HG02610 (cell line): Measurements from ENCODE around the gene ZNF579.
A peak's percentile ranks its signal among the peaks of the same experiment; 100 is the strongest.
"Not testable (repeated sequence)": the region's sequence is repeated elsewhere in the genome, so short reads cannot be mapped to it uniquely, and the experiment has no call there.

ENCODE experiments used
- ATAC-seq: cut with Tn5 transposase; IDR thresholded peaks from one replicate; pipeline ENCODE4 v1.9.1; 2021; ENCODE audit warnings: mild to moderate bottlenecking, moderate library complexity; ENCODE audit not compliant: unreplicated experiment

ZNF579 gene

GRCh38 chr19:55594996-55595545 lies 14.4 kb upstream of the ZNF579 start:
- no peak for ATAC-seq

GRCh38 chr19:55593096-55593772 lies 12.6 kb upstream of the ZNF579 start:
- no peak for ATAC-seq

GRCh38 chr19:55592391-55593090 lies 11.9 kb upstream of the ZNF579 start:
- ATAC-seq = no peak

DNA sequence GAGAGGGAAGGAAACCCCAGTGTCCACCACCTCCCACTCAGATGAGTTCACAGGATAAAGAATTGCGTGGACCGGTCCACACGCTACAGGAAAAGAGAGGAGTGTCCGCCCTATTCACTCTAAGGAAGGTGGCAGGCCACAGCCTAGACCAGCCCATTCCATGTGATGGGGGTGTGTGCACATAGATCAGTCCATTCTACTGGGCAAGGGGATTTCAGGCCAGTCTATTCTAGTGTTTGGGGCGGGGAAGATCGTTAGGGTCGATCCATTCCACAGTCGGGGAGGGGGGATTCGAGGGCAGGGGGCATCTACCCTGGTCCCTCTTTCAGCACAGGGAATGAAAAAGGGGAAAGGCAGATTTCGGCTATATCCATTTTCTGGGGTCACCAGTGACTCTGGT lies 10.9 kb upstream of the ZNF579 start:
- no peak for ATAC-seq

- no peak for ATAC-seq
These were observed 10.0 kb upstream of the ZNF579 start for GRCh38 chr19:55590617-55591016.

DNA sequence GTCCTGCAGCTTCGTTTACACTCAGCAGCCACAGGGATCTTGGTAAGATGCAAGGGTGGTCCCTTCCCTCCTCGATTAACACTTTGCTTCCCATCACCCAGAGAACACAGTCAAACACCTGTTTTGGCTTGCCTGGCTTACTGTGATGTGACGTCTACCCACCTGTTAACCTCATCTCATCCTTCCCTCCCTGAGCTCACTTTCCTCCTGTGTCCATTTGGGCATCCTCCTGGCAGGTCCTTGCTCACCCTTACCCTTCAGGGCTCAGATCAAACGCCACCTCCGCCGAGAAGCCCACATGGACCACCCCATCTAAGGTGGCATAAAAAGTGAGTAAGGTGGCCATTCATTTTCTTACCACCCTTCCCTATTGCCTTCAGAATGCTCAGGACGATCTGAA lies 9.5 kb upstream of the ZNF579 start:
- no peak for ATAC-seq

DNA sequence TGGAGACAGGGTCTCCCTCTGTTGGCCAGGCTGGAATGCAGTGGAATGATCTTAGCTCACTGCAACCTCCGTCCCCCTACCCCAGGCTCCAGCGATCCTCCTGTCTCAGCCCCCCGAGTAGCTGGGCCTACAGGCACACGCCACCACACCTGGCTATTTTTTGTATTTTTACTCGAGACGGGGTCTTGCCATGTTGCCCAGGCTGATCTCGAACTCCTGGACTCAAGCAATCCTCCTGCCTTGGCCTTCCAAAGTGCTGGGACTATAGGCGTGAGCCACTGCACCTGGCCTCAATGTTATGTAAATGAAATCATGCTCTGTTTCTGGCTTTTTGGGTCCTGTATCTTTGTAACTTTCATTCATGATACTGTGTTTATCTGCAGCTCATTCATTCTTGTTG lies 8.1 kb upstream of the ZNF579 start:
- no peak for ATAC-seq

DNA sequence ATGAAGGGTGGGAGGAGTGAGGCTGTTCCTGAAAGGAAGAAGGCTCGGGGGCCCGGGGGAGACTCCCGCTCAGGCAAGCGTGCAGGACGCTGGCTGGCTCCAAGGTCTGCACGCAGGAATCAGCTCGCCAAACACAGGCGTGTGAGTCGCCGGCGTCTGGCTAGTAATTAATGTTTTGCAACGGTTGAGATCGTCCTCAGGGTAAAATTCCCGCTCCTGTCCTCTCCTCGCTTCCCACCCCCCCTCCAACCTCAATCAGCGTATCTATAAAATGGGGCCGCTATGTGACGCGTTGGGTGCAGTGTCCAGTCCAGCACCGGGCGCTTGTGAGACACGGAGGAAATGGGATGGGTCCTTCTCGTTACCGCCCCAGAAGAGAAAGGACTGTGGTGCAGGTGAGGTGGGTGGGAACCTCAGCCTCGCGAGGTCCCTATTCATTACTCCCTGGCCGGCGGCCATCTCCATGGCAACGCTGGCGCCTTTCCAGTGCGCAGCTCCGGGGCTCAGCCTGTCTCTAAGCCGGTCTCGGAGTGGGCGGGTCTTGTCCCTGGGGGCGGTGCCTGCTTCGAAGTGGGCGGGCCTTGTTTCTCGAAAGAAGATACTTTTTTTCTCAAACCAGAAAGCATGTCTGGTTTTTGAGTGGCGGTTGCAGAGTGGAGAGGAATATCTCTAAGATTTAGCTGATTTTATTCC lies 6.5 kb upstream of the ZNF579 start:
- peak; percentile 81 for ATAC-seq

DNA sequence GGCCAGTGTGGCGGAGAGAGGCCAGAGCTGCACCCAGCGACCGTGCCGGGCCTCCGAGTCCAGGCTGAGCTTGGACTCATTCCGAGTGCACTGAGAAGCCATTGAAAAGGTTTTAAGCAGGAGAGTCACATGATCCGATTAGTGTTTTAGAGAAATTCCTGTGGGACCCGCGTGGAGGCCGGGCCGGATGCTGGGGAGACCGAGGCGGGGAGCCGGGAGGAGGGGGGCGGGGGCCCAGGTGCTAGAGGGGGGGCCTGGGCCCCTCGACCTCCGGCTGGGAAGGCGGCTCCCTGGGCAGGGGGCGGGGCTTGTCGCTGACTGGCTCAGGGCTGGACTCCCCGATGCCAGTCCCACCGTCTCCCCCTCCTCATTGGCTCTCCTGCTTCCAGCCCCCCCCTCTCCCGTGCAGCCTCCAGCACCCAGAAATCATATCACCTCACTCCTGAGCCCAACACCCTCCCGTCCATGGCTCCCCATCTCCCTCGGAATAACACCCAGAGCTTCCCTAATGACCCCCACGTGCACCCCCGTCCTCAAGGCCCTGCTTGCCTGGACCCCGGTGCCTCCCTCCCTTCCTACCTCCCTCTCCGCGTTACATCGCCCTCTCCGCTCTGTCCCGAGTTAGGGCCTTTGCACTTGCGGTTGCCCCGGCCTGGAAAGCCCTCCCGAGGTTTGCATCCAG lies 5.2 kb upstream of the ZNF579 start:
- no peak for ATAC-seq

DNA sequence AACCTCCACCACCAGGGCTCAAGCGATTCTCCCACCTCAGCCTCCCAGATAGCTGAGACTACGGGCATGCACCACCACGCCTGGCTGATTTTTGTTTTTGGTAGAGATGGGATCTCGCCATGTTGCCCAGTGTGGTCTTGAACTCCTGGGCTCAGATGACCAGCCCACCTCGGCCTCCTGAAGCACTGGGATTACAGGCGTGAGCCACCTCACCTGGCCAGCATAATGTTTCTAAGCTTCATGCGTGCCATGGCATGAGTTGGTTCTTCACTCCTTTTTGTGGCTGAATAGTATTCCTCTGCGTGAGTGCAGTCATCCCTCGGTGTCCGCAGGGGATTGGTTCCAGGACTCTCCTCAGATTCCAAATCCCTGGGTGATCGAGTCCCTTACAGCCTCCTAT lies 4.2 kb upstream of the ZNF579 start:
- no peak for ATAC-seq

DNA sequence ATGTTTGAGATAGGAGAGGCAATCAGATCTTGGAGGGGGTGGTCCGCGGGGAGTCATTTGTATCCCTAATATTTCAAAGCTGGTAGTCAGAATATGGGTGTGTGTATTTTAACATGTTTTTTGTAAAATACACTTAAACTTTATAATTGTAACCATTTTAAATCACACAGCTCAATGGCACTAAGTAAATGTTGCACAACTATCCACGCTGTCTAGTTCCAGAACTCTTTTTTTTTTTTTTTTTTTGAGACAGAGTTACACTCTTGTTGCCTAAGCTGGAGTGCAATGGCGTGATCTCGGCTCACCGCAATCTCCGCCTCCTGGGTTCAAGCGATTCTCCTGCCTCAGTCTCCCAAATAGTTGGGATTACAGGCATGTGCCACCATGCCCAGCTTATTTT lies 3.2 kb upstream of the ZNF579 start:
- not testable (repeated sequence) for ATAC-seq

DNA sequence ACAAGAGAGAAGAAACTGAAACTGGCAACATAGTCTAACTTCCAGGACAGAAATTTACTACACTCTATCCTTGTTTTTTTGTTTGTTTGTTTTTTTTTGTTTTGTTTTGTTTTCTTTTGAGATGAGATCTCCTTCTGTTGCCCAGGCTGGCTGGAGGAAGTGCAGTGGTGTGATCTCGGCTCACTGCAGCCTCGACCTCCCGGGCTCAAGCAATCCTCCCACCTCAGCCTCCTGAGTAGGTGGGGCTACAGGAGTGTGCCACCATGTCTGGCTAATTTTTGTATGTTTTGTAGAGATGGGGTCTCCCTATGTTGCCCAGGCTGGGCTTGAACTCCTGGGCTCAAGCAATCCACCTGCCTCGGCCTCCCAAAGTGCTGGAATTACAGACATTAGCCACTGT lies 1.6 kb upstream of the ZNF579 start:
- not testable (repeated sequence) for ATAC-seq

DNA sequence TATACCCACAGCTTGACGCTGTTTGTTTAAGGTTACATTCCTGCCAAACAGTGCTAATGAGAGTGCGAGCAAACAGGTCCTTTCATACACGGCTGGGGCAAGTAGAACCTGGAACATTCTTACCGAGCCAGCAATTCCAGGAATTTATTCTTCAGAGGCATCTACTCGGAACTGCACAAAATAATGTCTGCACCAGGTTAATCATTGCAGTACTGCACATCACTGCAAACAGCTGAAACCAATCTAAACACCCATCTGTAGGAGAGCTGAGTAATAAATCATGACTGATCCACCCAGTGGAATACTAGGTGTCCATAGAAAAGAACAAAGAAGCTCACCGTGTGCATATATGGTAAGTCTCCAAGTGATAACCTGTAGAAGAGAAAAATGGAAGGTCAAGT lies 1.2 kb upstream of the ZNF579 start:
- no peak for ATAC-seq

DNA sequence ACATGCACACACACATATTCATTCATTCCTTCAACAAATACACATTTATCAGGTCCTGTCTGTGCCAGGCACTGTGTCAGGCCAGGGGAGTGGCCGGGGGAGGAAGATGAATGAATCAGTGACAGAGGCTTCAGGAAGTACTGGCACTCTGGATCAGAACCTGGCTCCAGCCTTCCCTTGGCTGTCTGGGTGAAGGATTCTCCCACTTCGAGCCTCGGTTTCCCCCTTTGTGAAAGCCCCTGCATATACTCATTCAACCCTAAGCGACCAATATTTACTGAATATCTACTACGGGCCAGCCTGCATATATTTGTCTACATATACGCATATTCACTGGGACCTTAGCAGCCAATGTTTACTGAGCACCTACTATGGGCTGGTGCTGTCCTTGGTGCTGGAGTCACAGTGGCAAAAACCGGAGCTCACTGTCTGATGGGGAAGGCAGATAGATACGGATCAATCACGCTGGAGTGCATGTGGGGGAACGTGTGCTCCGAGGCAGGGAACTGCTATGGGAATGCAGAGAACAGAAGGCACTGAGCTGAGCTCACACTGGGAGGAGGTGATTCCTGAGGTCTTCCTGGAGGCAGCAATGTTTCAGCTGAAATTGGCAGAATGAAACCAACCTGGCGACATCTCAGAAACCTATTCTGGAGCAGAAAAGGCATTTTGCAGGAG lies 636 bp upstream of the ZNF579 start:
- ATAC-seq = no peak

DNA sequence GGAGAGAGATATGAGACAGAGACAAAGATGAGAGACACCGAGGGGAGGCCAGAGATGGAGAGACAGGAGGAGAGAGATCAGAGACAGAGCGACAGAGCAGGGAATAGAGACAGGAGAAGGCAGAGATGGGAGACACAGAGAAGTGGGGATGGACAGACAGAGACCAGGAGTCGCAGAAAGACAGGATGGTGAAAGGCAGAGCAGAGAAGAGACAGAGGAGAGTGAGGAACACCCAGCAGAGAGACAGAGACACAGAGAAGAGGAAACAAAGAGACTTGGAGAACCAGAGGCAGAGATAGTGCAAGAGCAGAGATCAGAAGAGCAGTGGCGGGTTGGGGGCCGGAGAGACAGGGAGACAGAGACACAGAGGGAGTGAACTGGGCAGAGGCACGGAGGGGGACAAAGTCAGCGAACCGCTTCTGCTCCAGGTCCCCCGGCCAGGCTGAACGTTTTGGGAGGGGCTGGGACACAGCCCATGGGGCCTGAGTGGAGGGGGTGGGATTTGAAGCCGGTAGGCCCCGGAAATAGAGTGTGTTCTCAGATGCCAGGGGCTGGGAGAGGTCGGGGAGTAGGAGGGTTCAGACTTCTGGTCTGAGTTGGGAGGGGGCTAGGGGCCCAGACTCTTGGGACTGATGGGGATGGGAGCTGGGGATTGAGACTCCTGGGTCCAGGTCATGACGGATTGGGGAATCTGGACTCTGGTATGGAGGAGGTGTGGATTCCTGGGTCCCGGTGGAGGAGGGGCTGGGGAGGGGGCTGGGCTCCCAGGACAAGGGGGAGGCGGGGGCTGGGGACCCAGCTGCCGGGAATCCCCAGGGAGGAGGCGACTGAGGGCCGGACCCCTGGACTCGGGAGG lies 654 bp downstream of the ZNF579 start:
- ATAC-seq = peak; percentile 23

DNA sequence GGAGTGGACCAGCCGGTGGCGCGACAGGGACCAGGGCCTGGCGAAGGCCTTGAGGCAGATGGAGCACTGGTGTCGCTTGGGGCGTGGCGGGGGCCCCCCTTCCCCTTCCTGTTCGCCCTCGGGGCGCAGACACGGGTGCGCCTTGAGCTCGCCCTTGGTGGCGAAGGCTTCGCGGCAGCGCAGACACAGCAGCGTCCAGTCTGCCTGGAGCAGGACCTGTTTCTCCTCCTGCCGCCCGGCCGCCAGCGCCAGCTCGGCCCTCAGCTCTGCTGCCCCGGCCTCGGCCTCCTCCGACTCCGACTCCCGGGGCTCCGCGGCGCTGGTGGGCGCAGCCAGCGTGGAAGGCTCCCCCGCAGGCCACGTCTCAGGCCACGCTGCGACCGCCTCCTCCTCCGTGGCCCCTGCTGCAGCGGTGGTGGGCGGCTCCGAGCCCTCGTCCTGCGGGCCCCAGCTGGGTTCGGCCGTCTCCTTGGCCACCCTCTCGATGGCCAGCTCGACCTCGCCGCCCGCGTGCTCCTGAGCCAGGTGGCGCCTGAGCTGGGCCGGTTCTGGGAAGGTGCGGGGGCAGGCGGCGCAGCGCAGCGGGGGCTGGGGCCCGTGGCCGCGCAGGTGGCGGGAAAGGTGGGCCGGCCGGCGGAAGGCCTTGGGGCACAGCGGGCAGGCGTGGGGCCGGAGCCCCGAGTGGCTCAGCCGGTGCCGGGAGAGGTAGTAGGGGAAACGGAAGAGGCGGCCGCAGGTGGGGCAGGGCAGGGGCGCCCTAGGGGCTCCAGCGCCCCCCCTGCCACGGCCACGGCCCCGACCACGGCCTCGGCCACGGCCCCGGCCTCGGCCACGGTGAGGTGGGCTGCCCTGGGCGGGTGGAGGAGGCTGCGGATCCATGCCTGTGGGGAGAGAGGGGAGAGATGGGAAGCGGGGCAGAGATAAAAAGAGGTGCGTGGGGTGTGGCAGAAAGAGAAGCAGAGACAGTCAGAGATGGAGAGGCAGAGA lies 1.6 kb downstream of the ZNF579 start:
- ATAC-seq = no peak

GRCh38 chr19:55578031-55578760 lies 2.5 kb downstream of the ZNF579 start:
- no peak for ATAC-seq

DNA sequence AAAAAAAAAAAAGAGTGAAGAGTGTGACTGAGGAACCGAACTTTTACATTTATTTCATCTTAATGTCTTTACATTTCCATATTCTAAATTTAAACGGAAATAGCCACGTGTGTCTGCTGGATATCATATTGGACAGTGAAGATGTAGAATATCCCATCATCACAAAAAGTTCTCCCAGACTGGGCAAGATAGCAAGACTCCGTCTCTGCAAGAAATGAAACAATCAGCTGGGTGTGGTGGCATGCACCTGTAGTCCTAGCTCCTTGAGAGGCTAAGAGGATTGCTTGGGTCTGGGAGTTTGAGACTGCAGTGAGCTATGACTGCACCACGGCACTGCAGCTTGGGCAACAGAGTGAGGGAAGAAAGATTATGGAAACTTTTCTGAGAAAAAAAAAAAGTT lies 3.9 kb downstream of the ZNF579 start:
- ATAC-seq = no peak
